Measurements from ENCODE around the gene STARD4.

STARD4 gene

DNA sequence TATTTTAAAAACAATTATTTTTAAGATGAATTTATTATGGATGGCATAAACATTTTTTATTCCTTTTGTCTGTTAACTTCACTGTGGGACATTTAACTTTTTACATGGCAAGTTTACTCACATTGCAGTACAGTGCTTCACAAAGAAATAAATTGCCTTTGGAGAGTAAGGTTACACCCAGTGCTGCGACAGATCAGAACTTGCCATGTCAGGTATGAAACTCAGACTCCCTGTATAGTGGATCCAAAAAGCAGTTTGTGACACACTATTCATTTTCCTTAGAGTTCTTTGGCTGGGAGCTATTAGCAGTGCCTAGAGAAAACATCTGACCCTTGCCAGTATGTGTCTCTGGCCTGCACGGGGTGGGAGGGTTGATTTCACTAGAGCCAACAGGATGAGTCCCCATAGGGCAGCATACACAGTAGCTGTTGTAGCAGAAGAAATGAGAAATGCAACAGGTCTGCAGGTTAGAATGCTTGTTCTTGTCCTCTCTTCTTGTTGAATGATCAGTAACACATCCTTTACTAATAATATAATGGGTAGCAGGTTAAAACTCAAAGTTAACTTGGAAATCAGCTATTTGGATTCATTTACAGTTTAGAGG is 42.9 kb downstream of the STARD4 start:
- no peak for FAIRE-seq

DNA sequence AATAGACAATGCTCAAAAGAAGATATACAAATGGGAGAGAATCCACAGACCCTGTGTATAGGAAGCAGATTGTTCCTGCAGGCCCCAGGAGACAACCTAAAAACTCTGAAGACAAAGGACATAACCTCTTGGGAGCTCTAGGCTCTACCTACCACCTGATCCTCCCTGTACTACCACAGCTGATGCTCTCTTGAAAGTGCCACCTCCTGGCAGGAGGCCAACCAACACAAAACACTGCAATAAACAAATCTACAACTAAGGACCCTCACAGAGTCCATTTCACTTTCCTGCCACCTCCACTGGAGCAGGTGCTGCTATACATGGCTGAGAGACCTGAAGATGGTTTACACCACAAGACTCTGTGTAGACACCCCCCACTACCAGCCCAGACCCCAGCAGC is 49.0 kb downstream of the STARD4 start:
- no peak for FAIRE-seq

DNA sequence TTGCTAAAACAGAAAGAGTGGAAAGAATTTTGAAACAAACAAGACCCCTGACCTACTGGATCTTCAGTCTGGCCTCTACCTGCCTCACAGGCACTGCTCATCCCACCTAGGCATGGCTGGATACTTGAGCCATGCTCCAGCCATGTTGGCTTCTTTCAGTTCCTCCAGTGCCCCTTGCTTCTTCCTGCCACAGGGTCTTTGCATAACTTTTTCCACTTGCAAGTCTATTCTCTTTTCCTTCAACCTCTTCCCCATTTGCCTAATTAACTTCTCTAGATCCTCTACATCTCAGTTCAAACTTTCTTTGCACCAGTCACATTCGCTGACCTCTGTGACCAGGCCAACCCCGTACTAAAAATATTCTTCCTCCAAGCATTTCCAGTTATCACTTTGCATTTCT is 50.4 kb downstream of the STARD4 start:
- FAIRE-seq, result no peak

GRCh38 chr5:111461255-111461671 is 51.1 kb downstream of the STARD4 start:
- no peak for FAIRE-seq

DNA sequence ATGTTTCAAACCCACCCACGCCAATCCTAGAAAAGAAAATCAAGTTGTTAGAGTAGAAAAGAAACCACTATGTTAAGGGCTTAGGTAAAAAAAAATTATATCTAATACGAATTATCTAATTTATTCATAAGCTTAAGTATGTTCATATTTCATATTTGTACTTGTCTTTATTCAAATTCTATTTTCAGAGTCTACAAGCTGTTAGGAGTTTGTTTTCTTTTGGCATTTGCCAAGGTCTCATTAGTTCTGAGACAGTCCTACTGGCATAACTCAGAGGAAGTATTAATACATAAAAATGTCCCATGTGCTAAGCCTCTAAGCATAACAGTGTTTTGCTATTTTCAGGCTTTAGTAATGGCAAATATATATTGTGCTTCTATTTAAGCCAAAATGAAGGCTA is 57.6 kb downstream of the STARD4 start:
- FAIRE-seq, result no peak

- FAIRE-seq, result peak; percentile 47
These were observed 58.1 kb downstream of the STARD4 start for GRCh38 chr5:111454198-111454622.

GRCh38 chr5:111453747-111454146 is 58.6 kb downstream of the STARD4 start:
- FAIRE-seq, result no peak

DNA sequence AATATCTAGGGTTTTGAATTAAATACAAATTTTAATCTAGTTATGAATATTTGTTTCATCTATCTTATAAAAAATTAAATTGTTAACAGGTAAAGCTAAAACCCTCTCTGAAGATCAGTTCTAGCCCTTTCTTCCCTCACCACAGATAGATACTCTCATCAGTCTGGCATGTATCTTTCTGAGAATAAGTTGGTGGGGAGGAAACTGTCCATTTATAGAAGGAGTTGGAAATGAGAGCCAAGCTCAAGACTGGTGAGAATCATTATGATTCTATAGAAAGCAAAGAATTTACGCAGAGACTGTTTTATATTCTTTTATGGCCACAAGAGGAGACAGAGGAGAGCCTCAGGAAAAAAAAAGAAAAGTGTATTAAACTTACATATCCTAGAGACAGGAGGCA is 59.0 kb downstream of the STARD4 start:
- FAIRE-seq, result no peak

DNA sequence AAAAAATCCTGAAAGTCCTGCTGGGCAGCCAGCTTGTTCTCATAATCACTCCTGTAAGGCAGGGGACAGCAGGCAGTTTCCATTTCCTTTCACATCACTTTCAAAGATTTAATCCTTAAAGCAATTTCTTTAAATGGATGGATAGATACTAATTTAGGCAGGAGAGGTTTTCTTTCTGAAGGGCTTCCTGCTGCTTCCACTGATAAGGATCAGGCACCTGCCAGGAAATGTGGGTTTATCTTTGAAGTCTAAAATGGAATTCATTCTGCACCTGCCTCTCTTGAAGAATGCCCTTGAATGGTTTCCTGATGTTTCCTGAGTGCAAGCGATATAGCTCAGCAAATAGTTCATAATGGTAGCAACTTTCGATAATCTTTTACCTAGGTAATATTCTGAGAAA is 64.5 kb downstream of the STARD4 start:
- FAIRE-seq, result no peak

DNA sequence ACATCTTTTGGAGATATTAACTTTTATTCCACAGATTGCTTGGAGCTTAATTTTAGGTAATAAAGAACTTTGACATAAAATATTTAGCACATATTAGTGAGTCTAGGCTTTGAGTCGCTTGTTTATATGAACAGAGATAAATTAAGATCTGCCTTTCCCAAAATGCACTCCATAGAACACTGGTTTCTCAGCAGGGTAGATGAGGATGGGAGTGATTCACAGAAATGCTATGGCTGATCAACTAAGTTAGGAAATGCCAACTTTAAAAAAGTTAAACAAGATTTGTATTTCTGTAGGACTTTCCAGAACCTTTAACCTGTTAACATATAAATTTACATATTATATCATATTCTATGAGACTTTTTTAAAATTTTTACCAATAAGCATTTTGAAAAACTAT is 65.2 kb downstream of the STARD4 start:
- FAIRE-seq, result no peak
